ENCODE results near the gene TCF4.

Gene TCF4

GRCh38 chr18:55214534-55214933, 373.5 kb downstream of the TCF4 start:
- no peak for DNase-seq

- DNase-seq: no peak
Measured at GRCh38 chr18:55213586-55213985, 374.4 kb downstream of the TCF4 start.

DNA sequence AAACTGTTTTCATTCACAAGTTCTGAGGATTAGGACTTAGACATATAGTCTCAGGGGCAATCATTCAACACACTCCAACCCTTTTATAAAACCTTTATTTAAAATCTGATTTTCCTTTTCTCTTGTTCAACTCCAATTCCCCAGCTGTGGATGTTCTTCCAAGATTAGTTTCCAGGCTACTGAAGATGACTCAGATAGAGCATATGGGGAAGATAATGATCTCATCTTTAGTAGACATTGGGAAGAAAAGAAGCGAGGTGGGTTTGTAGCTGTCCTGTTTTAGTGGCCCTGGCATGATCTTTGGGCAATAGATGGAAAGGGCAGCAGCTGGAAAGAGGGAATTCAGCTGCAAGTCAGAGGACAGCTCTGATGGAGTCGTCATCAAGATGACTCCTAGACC, 381.1 kb downstream of the TCF4 start:
- no peak for DNase-seq

GRCh38 chr18:55202232-55202917, 385.6 kb downstream of the TCF4 start:
- no peak for DNase-seq

GRCh38 chr18:55199291-55199963, 388.6 kb downstream of the TCF4 start:
- no peak for DNase-seq

GRCh38 chr18:55195863-55196262, 392.1 kb downstream of the TCF4 start:
- no peak for DNase-seq

DNA sequence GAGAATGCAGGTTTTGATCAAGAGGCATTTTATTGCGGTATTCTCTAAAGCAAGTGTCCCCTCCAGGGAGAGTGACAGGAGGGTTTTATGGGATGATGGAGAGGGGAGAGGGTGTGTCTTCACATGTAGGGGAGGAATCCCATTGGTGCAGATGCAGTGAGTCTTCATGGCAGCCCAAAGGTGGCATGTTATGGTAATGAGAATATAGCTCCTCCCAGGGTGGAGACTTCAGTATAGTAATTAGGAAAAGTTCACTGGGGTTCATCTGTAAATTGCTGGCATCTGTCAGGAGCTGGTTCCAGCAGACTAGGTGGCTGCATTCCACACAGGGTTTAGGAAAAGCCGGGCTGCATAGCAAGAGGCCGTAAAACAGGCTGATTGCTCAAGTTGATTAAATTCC, 398.0 kb downstream of the TCF4 start:
- DNase-seq: no peak

GRCh38 chr18:55186588-55186987, 401.4 kb downstream of the TCF4 start:
- DNase-seq: no peak

DNA sequence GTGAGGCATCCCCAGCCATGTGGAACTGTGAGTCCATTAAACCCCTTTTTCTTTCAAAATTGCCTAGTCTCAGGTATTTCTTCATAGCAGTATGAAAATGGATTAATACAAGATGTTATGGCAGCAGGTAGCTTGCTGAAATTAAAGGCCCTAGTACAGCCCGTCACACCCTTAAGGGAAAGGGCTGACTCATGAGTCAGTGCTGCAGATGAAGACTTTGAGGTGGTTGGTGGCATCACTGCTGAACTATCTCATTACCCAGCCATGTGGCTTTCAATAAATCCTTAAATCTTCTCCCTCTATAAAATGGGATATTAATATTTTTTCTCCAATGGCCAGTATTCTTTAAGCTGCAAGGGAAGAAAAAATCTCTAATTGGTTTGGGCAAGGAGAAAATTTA, 402.6 kb downstream of the TCF4 start:
- DNase-seq: no peak

DNA sequence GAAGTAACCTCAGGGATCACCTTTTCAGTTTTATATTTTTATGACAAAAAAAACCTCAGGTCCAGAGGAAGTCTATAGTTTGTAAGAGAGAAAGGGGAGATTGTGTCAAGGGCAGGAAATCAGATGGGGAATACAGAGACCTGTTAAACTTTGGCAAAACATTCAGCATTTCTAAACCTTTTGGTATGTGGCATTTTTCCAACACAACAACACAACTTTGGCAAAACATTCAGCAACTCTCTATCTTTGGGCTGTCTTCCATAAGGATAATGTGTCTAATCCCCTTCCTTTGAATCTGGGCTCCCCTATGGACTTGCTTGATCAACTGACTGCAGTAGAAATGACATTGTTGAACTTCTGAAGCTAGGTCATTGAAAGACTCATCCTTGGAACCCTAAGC, 408.2 kb downstream of the TCF4 start:
- DNase-seq: no peak

GRCh38 chr18:55179425-55179824, 408.6 kb downstream of the TCF4 start:
- no peak for DNase-seq

DNA sequence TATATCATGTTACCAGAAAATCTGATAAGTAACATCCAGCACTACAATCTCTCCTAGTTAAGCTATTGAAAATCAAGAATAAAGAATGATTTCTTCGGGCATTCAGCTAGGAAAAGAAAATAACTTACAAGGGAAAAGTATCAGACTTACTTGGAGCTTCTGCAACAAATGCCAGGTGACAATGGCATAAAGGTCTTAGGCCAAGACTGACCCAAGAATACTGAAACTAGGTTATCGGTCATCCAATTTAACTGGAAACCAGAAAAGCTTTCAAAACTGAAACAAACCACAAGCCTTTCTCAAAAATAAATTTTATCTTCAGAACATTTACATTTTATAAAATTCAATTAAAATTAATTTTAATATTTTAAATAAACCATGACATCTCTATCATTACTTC, 414.7 kb downstream of the TCF4 start:
- DNase-seq: no peak

Measured in femur (tissue), 1 donor.